Neutrophil (primary cell): ENCODE data around the gene LTK.

Source experiments
- H3K27ac ChIP-seq: fragments of 200-600 bp; sonication (generic); 2 replicates; pipeline ENCODE4 v1.5.1; 2016; ENCODE audit warnings: mild to moderate bottlenecking, moderate library complexity
- H3K27me3 ChIP-seq: fragments of 200-600 bp; sonication (generic); 2 replicates; pipeline ENCODE4 v1.6.0; 2016; ENCODE audit warnings: mild to moderate bottlenecking
- H3K36me3 ChIP-seq: fragments of 200-600 bp; sonication (generic); 2 replicates; pipeline ENCODE4 v1.5.1; 2017
- H3K4me1 ChIP-seq, 2 experiments: fragments of 200-600 bp in 1 of 2; sonication (generic) in 1 of 2; 1 replicate in 1 of 2; 2 replicates in 1 of 2; pipeline versions ENCODE4 v1.5.1 to v1.6.1; 2013 to 2016; ENCODE audit warnings: low read depth in 1 of 2, low read length in 1 of 2, mild to moderate bottlenecking in 1 of 2, moderate library complexity in 1 of 2; ENCODE audit not compliant: control insufficient read depth in 1 of 2, insufficient read depth in 1 of 2
- H3K4me3 ChIP-seq, 2 experiments: fragments of 200-600 bp in 1 of 2; sonication (generic) in 1 of 2; 1 replicate in 1 of 2; 2 replicates in 1 of 2; pipeline ENCODE4 v1.5.1; 2013 to 2016; ENCODE audit warnings: low read depth in 1 of 2, low read length in 1 of 2, mild to moderate bottlenecking in 1 of 2, moderate library complexity in 1 of 2
- H3K9me3 ChIP-seq: fragments of 200-600 bp; sonication (generic); 2 replicates; pipeline ENCODE4 v1.5.1; 2016
- CTCF ChIP-seq: fragments of 200-600 bp; sonication (generic); IDR thresholded peaks from 2 replicates; pipeline ENCODE4 v1.5.1; 2016; ENCODE audit warnings: antibody characterized with exemption

Gene LTK

GRCh38 chr15:41487381-41487780, 26.2 kb downstream of the LTK start:
- no peak overlapping the region for H3K4me3 ChIP-seq
- H3K36me3 ChIP-seq, result peaks cover 15% of the 10 kb centered on the region
- no peak overlapping the region for H3K27ac ChIP-seq
- H3K4me1 ChIP-seq, result no peaks in the 10 kb centered on the region
- TF ChIP-seq CTCF, result no peak
- H3K27me3 ChIP-seq, result peaks cover 32% of the 10 kb centered on the region
- H3K9me3 ChIP-seq, result no peaks in the 10 kb centered on the region

DNA sequence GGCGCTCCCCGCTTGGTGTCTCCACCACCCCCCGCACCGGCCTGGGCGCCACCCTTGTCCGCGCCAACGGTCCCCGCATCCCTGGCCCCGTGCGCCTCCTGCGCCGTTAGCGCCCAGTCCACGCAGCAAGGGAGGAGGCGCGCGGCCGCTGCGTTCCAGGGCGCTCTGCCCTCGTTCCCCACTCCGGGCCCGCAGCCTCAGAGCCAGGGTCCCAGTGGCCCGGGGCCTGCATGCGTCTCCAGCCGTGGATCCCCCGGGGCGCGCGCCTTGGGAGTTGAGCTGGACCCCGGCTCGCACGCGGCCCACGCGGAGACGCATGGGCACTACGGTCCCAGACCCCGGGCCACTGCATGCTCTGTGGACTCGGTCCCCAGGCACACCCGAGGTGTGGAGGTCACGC, 27.3 kb downstream of the LTK start:
- Histone ChIP-seq H3K36me3 (peaks cover 26% of the 10 kb centered on the region), H3K4me1 (no peaks in the 10 kb centered on the region), H3K4me3 (no peak overlapping the region), H3K27me3 (peaks cover 21% of the 10 kb centered on the region), H3K9me3 (no peaks in the 10 kb centered on the region), H3K27ac (no peak overlapping the region)
- no peak for TF ChIP-seq CTCF

DNA sequence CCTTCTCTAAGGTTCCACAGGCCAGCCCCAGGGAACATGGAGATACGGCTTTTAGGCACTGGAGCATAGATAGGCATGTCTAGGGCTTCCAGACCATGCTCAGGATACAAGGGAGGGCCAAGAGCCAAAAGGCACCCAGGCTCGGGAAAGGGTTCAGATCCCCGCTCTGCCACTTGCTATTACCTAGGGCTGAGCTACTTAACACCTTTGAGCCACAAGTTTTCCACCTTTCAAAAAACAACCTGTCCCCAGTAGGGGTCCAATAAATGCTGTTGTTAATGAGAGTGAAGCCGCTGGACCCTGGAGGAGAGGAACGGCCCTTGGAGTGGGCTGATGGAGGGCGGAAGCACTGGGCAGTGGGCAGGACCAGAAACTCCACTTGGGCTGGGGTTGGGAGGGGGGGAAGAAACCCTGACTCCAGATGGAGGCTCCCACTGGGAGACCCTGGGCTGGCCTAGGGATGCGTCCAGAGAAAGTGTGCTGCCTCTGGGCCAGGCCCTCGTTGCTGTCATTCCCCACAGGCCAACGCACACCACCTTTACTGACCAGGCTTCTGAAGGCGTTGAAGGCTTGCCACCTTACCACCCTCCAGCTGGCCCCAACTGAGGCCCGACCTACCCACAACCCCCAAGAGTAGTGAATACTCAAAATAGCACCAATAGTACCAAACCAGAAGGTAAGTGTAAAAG, 28.5 kb downstream of the LTK start:
- Histone ChIP-seq H3K36me3 (peaks cover 38% of the 10 kb centered on the region), H3K27me3 (peaks cover 9% of the 10 kb centered on the region), H3K4me3 (no peak overlapping the region), H3K9me3 (no peaks in the 10 kb centered on the region), H3K4me1 (no peaks in the 10 kb centered on the region), H3K27ac (no peak overlapping the region)
- no peak for TF ChIP-seq CTCF

- TF ChIP-seq CTCF, result no peak
- Histone ChIP-seq H3K27ac (no peak overlapping the region), H3K4me3 (no peak overlapping the region), H3K9me3 (no peaks in the 10 kb centered on the region), H3K36me3 (peaks cover 53% of the 10 kb centered on the region), H3K27me3 (peaks cover 6% of the 10 kb centered on the region), H3K4me1 (peaks cover 0 to 3% of the 10 kb centered on the region in 2 experiments)
These were observed 30.1 kb downstream of the LTK start for GRCh38 chr15:41483519-41483918.

DNA sequence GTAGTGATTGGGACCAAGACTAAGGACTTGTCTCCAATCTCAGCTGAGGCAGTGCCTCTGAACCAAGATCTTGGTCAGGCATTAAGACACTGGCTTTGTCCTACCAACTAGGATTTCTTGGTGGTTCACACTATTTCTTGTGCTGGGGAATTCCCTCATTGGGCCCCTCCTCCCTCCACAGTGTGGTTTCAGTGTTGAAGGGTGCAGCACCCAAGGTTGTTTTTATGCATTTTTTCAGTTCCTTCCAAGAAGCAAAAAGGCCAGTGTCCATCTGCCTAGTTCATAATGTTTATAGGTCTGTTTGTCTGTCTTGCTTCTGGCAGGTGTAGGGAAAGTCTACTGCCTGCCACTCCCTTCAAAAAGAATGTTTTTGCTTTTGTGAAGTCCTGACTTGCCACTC, 30.5 kb downstream of the LTK start:
- no peak overlapping the region for H3K4me3 ChIP-seq
- peaks cover 6% of the 10 kb centered on the region for H3K27me3 ChIP-seq
- no peaks in the 10 kb centered on the region for H3K9me3 ChIP-seq
- peaks cover 0 to 3% of the 10 kb centered on the region in 2 experiments for H3K4me1 ChIP-seq
- no peak for TF ChIP-seq CTCF
- H3K27ac ChIP-seq, result no peak overlapping the region
- H3K36me3 ChIP-seq, result peaks cover 57% of the 10 kb centered on the region
